Measurements from ENCODE around the gene CACNA1C. TPM values are rescaled to one million over a fixed set of nuclear protein-coding genes. Genes with fewer than 3 reads are reported as not detected.

CACNA1C gene
- total RNA-seq, 1 experiment from 2014 or later: 3.7 TPM

- H3K9me3 ChIP-seq (ENCODE audit: low read depth, low read length, poor library complexity, severe bottlenecking): no peaks in the 10 kb centered on the region
- DNase-seq (ENCODE audit: low spot score): peak; percentile 72
- H3K27ac ChIP-seq (ENCODE audit: low read depth, low read length, poor library complexity, severe bottlenecking): no peak overlapping the region
- H3K4me3 ChIP-seq (ENCODE audit: low read depth, low read length, poor library complexity, severe bottlenecking): no peak overlapping the region
- TF ChIP-seq CTCF (conservative IDR thresholded peaks at IDR 0.05; ENCODE audit: low read depth, low read length): peak; percentile 88
- TF ChIP-seq EZH2 (IDR thresholded peaks at IDR 0.05; ENCODE audit: borderline replicate concordance, low read depth, low read length, poor library complexity, severe bottlenecking): no peak
- CTCF ChIA-PET: interaction anchor here (1.5 kb wide), 1 partner anchor 234 kb away, joined by 6 read pairs; no protein-coding TSS in a partner anchor
- intact Hi-C loops (cut with micrococcal nuclease; ENCODE audit: unreplicated experiment): no loop called here
- H3K36me3 ChIP-seq (ENCODE audit: insufficient read depth, low read length, poor library complexity, severe bottlenecking): no peaks in the 10 kb centered on the region
- peaks cover 39% of the 10 kb centered on the region for H3K4me1 ChIP-seq (ENCODE audit: insufficient read depth, low read length, poor library complexity, severe bottlenecking)
- POLR2A ChIA-PET (ENCODE audit: low non-redundant PET): no interaction called here
- H3K27me3 ChIP-seq (replicated peaks; ENCODE audit: insufficient read depth, low read depth, low read length, poor library complexity): no peaks in the 10 kb centered on the region
- no TSS peak for BruUV-seq (replicated peaks)
Observed at GRCh38 chr12:2291182-2291832, 238.5 kb downstream of the CACNA1C start.

DNA sequence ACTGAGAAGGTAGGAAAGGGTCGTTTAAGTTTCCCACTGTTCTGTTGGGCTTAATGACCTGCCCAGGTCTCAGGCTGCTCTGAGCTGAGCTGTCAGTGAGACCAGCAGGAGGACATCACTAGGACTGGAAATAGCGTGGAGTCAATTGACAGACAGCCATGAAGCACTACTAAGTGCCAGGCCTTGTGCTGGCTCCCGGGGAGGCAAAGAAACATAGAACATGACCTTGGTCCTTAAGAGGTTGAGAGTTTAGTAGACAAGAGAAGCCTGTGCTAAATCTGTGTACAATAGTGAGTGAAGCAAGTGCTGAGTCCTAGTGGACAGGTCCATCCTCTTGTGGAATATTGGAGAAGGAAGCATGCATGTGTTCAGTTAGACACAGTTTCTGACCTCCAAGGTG, 239.2 kb downstream of the CACNA1C start:
- Histone ChIP-seq H3K27ac (ENCODE audit: low read depth, low read length, poor library complexity, severe bottlenecking) (no peak overlapping the region), H3K36me3 (ENCODE audit: insufficient read depth, low read length, poor library complexity, severe bottlenecking) (no peaks in the 10 kb centered on the region), H3K4me3 (ENCODE audit: low read depth, low read length, poor library complexity, severe bottlenecking) (no peak overlapping the region), H3K4me1 (ENCODE audit: insufficient read depth, low read length, poor library complexity, severe bottlenecking) (peaks cover 37% of the 10 kb centered on the region), H3K9me3 (ENCODE audit: low read depth, low read length, poor library complexity, severe bottlenecking) (no peaks in the 10 kb centered on the region), H3K27me3 (replicated peaks; ENCODE audit: insufficient read depth, low read depth, low read length, poor library complexity) (no peaks in the 10 kb centered on the region)
- no TSS peak for BruUV-seq (replicated peaks)
- no peak for DNase-seq (ENCODE audit: low spot score)
- CTCF ChIA-PET: no interaction called here
- TF ChIP-seq CTCF (conservative IDR thresholded peaks at IDR 0.05; ENCODE audit: low read depth, low read length) (no peak), EZH2 (IDR thresholded peaks at IDR 0.05; ENCODE audit: borderline replicate concordance, low read depth, low read length, poor library complexity, severe bottlenecking) (no peak)
- POLR2A ChIA-PET (ENCODE audit: low non-redundant PET): no interaction called here
- intact Hi-C loops (cut with micrococcal nuclease; ENCODE audit: unreplicated experiment): no loop called here

GRCh38 chr12:2292560-2292959, 239.8 kb downstream of the CACNA1C start:
- TF ChIP-seq EZH2 (IDR thresholded peaks at IDR 0.05; ENCODE audit: borderline replicate concordance, low read depth, low read length, poor library complexity, severe bottlenecking) (no peak), CTCF (conservative IDR thresholded peaks at IDR 0.05; ENCODE audit: low read depth, low read length) (no peak)
- Histone ChIP-seq H3K27me3 (replicated peaks; ENCODE audit: insufficient read depth, low read depth, low read length, poor library complexity) (no peaks in the 10 kb centered on the region), H3K36me3 (ENCODE audit: insufficient read depth, low read length, poor library complexity, severe bottlenecking) (no peaks in the 10 kb centered on the region), H3K9me3 (ENCODE audit: low read depth, low read length, poor library complexity, severe bottlenecking) (no peaks in the 10 kb centered on the region), H3K4me1 (ENCODE audit: insufficient read depth, low read length, poor library complexity, severe bottlenecking) (peaks cover 33% of the 10 kb centered on the region), H3K27ac (ENCODE audit: low read depth, low read length, poor library complexity, severe bottlenecking) (no peak overlapping the region), H3K4me3 (ENCODE audit: low read depth, low read length, poor library complexity, severe bottlenecking) (no peak overlapping the region)
- no TSS peak for BruUV-seq (replicated peaks)
- CTCF ChIA-PET: no interaction called here
- DNase-seq (ENCODE audit: low spot score): no peak
- POLR2A ChIA-PET (ENCODE audit: low non-redundant PET): no interaction called here
- intact Hi-C loops (cut with micrococcal nuclease; ENCODE audit: unreplicated experiment): no loop called here

All from A673 (cell line).